Caco-2 (cell line): ENCODE results near the gene SPARC. TPM values are rescaled to one million over a fixed set of nuclear protein-coding genes. Genes with fewer than 3 reads are reported as not detected.

Source experiments
- BruUV-seq: library from RNA; stranded (reverse); fragments of 400-500 nt; replicated peaks from 2 replicates; lab custom pipeline; 2021; lab: Mats Ljungman, UMichigan
- CTCF ChIA-PET: fragments of 300-600 bp; sonication (Branson Sonifier 250); formaldehyde crosslinking; loops from one replicate; lab custom pipeline; 2022; ENCODE audit warnings: antibody characterized with exemption; lab: Charles Lee
- POLR2A ChIA-PET: fragments of 300-600 bp; sonication (Branson Sonifier 250); formaldehyde crosslinking; loops from one replicate; lab custom pipeline; 2022; ENCODE audit warnings: antibody characterized with exemption; lab: Charles Lee
- DNase-seq, 2 experiments: peaks; one replicate each; pipeline versions ENCODE4 v3.0.0 to v3.0.0-alpha.2; 2020 to 2022
- H3K27me3 ChIP-seq: replicated peaks from 2 replicates; pipeline ENCODE4 v1.6.0; 2011; ENCODE audit warnings: low read length; ENCODE audit not compliant: control insufficient read depth, insufficient read depth
- H3K36me3 ChIP-seq: 2 replicates; pipeline ENCODE4 v1.5.1; 2011; ENCODE audit warnings: low read length; ENCODE audit not compliant: control insufficient read depth, insufficient read depth
- H3K4me1 ChIP-seq: fragments of 250-450 bp; sonication (Bioruptor Pico); 2 replicates; pipeline ENCODE4 v1.5.1; 2020; ENCODE audit warnings: mild to moderate bottlenecking
- H3K4me3 ChIP-seq: 2 replicates; pipeline ENCODE4 v1.5.1; 2011; ENCODE audit warnings: low read depth, mild to moderate bottlenecking, control low read depth, low read length
- H3K9me3 ChIP-seq: fragments of 250-450 bp; sonication (Bioruptor Pico); 2 replicates; pipeline ENCODE4 v1.5.1; 2020; ENCODE audit warnings: mild to moderate bottlenecking, moderate library complexity
- H3K27ac Mint-ChIP-seq: one replicate; pipeline ENCODE4 v1.8.0; 2022; ENCODE audit warnings: mixed read lengths; ENCODE audit not compliant: unreplicated experiment
- H3K27me3 Mint-ChIP-seq: one replicate; pipeline ENCODE4 v1.8.0; 2022; ENCODE audit warnings: mixed read lengths; ENCODE audit not compliant: insufficient read depth, unreplicated experiment
- H3K36me3 Mint-ChIP-seq: one replicate; pipeline ENCODE4 v1.8.0; 2022; ENCODE audit warnings: mild to moderate bottlenecking, mixed read lengths; ENCODE audit not compliant: insufficient read depth, unreplicated experiment
- H3K4me1 Mint-ChIP-seq: one replicate; pipeline ENCODE4 v1.8.0; 2022; ENCODE audit warnings: low read depth, mixed read lengths; ENCODE audit not compliant: unreplicated experiment
- H3K4me3 Mint-ChIP-seq: one replicate; pipeline ENCODE4 v1.8.0; 2022; ENCODE audit warnings: mild to moderate bottlenecking, moderate library complexity, mixed read lengths; ENCODE audit not compliant: unreplicated experiment
- H3K9me3 Mint-ChIP-seq: one replicate; pipeline ENCODE4 v1.8.0; 2022; ENCODE audit warnings: mixed read lengths; ENCODE audit not compliant: unreplicated experiment
- CTCF ChIP-seq, 2 experiments: fragments of 200-600 bp in 1 of 2; IDR thresholded peaks; 1 replicate in 1 of 2; 2 replicates in 1 of 2; pipeline versions ENCODE4 v1.5.1 to v1.8.0; 2011 to 2022; ENCODE audit warnings: antibody characterized with exemption in 1 of 2, control low read depth in 1 of 2, inconsistent platforms in 1 of 2, low read depth in 1 of 2, low read length in 1 of 2, mild to moderate bottlenecking in 1 of 2, moderate library complexity in 1 of 2; ENCODE audit not compliant: insufficient read depth in 1 of 2, severe bottlenecking in 1 of 2, unreplicated experiment in 1 of 2
- intact Hi-C: fragments of 100-400 bp; cut with micrococcal nuclease; formaldehyde crosslinking; loops from one replicate; pipeline ENCODE4 v1.10.0; 2022; ENCODE audit not compliant: unreplicated experiment
- total RNA-seq: library from RNA; stranded (reverse); gene quantifications from 2 replicates; pipeline ENCODE4 v1.2.3, GENCODE V29; 2022

Gene SPARC
- total RNA-seq, 1 experiment from 2014 or later, result 22.7 TPM

GRCh38 chr5:151648089-151648488 lies 38.6 kb downstream of the SPARC start:
- no TSS peak for BruUV-seq
- Histone ChIP-seq H3K36me3 (no peaks in the 10 kb centered on the region), H3K4me3 (no peak overlapping the region), H3K4me1 (no peaks in the 10 kb centered on the region), H3K9me3 (no peaks in the 10 kb centered on the region), H3K27me3 (no peaks in the 10 kb centered on the region)
- no peak for TF ChIP-seq CTCF (IDR thresholded peaks at IDR 0.05; ENCODE audit: insufficient read depth in 1 of 2, low read depth in 1 of 2, low read length in 1 of 2, severe bottlenecking in 1 of 2, unreplicated experiment in 1 of 2)
- Mint-ChIP-seq H3K27ac (no peak overlapping the region), H3K9me3 (no peaks in the 10 kb centered on the region), H3K4me3 (no peak overlapping the region), H3K36me3 (no peaks in the 10 kb centered on the region), H3K4me1 (peaks cover 7% of the 10 kb centered on the region), H3K27me3 (no peaks in the 10 kb centered on the region)
- CTCF ChIA-PET, result interaction anchor here (0.6 to 1.7 kb wide), 4 partner anchors 92 to 201 kb away, joined by 3 to 6 read pairs (median 4); partner anchors contain the start of gene SLC36A1
- intact Hi-C loops, result no loop called here
- no peak for DNase-seq
- POLR2A ChIA-PET, result no interaction called here

GRCh38 chr5:151647320-151647861 lies 39.3 kb downstream of the SPARC start:
- Histone ChIP-seq H3K27me3 (no peaks in the 10 kb centered on the region), H3K4me1 (no peaks in the 10 kb centered on the region), H3K36me3 (no peaks in the 10 kb centered on the region), H3K4me3 (no peak overlapping the region), H3K9me3 (no peaks in the 10 kb centered on the region)
- DNase-seq, result no peak
- BruUV-seq, result no TSS peak
- intact Hi-C loops, result no loop called here
- H3K4me3 Mint-ChIP-seq, result no peak overlapping the region
- peaks cover 7% of the 10 kb centered on the region for H3K4me1 Mint-ChIP-seq
- H3K9me3 Mint-ChIP-seq, result no peaks in the 10 kb centered on the region
- no peaks in the 10 kb centered on the region for H3K36me3 Mint-ChIP-seq
- no peak overlapping the region for H3K27ac Mint-ChIP-seq
- no peaks in the 10 kb centered on the region for H3K27me3 Mint-ChIP-seq
- ChIA-PET POLR2A (no interaction called here), CTCF (interaction anchor here (1.7 kb wide), 1 partner anchor 200 kb away, joined by 6 read pairs; the partner anchor contains the start of gene SLC36A1)
- no peak for TF ChIP-seq CTCF (IDR thresholded peaks at IDR 0.05; ENCODE audit: insufficient read depth in 1 of 2, low read depth in 1 of 2, low read length in 1 of 2, severe bottlenecking in 1 of 2, unreplicated experiment in 1 of 2)

GRCh38 chr5:151646334-151646733 lies 40.4 kb downstream of the SPARC start:
- no peaks in the 10 kb centered on the region for H3K9me3 ChIP-seq
- POLR2A ChIA-PET, result no interaction called here
- Mint-ChIP-seq H3K4me3 (no peak overlapping the region), H3K27me3 (no peaks in the 10 kb centered on the region), H3K27ac (no peak overlapping the region), H3K36me3 (no peaks in the 10 kb centered on the region), H3K9me3 (no peaks in the 10 kb centered on the region), H3K4me1 (peaks cover 7% of the 10 kb centered on the region)
- H3K4me1 ChIP-seq, result no peaks in the 10 kb centered on the region
- BruUV-seq, result no TSS peak
- no peak for TF ChIP-seq CTCF (IDR thresholded peaks at IDR 0.05; ENCODE audit: insufficient read depth in 1 of 2, low read depth in 1 of 2, low read length in 1 of 2, severe bottlenecking in 1 of 2, unreplicated experiment in 1 of 2)
- H3K27me3 ChIP-seq, result no peaks in the 10 kb centered on the region
- no peak overlapping the region for H3K4me3 ChIP-seq
- CTCF ChIA-PET, result interaction anchor here (1.4 kb wide), 1 partner anchor 199 kb away, joined by 4 read pairs; the partner anchor contains the start of gene SLC36A1
- DNase-seq, result no peak
- intact Hi-C loops, result no loop called here
- no peaks in the 10 kb centered on the region for H3K36me3 ChIP-seq
